WTC11 (cell line): ENCODE data around the gene SDHC.

ENCODE experiments used
- ATF6 ChIP-seq: sonication (generic); formaldehyde crosslinking; IDR thresholded peaks from 2 replicates; pipeline ENCODE4 v1.8.1; 2023; ENCODE audit warnings: mild to moderate bottlenecking, missing genetic modification reagents
- ESRRA ChIP-seq: sonication (generic); formaldehyde crosslinking; IDR thresholded peaks from 2 replicates; pipeline ENCODE4 v1.8.1; 2022; ENCODE audit warnings: mild to moderate bottlenecking, missing genetic modification reagents, borderline replicate concordance
- FOXJ3 ChIP-seq: sonication (generic); formaldehyde crosslinking; IDR thresholded peaks from 2 replicates; pipeline ENCODE4 v1.9.0; 2021; ENCODE audit warnings: missing genetic modification reagents, mild to moderate bottlenecking, borderline replicate concordance
- FOXP4 ChIP-seq: sonication (generic); formaldehyde crosslinking; IDR thresholded peaks from 2 replicates; pipeline ENCODE4 v1.8.0; 2022; ENCODE audit warnings: mild to moderate bottlenecking, missing genetic modification reagents
- GRHL2 ChIP-seq: fragments of 250-450 bp; sonication (Bioruptor Pico); IDR thresholded peaks from 2 replicates; pipeline ENCODE4 v1.8.0; 2022; ENCODE audit warnings: mild to moderate bottlenecking, moderate library complexity; ENCODE audit not compliant: insufficient replicate concordance, severe bottlenecking
- JAZF1 ChIP-seq: fragments of 250-450 bp; sonication (Bioruptor Pico); IDR thresholded peaks from 2 replicates; pipeline ENCODE4 v1.9.0; 2021; ENCODE audit warnings: moderate library complexity, mild to moderate bottlenecking, inconsistent platforms
- MAX ChIP-seq: sonication (generic); formaldehyde crosslinking; IDR thresholded peaks from 2 replicates; pipeline ENCODE4 v1.8.0; 2022; ENCODE audit warnings: mild to moderate bottlenecking, missing genetic modification reagents
- SP1 ChIP-seq: sonication (generic); formaldehyde crosslinking; conservative IDR thresholded peaks from 2 replicates; pipeline ENCODE4 v1.8.1; 2022; ENCODE audit warnings: missing genetic modification reagents
- ZMAT4 ChIP-seq: fragments of 250-450 bp; sonication (Bioruptor Pico); IDR thresholded peaks from 2 replicates; pipeline ENCODE4 v1.9.0; 2021; ENCODE audit warnings: mild to moderate bottlenecking
- ZNF281 ChIP-seq: sonication (generic); formaldehyde crosslinking; IDR thresholded peaks from 2 replicates; pipeline ENCODE4 v1.8.0; 2023; ENCODE audit warnings: mild to moderate bottlenecking, missing genetic modification reagents
- TF ChIP-seq, protein P1 (sequence below): fragments of 200-600 bp; IDR thresholded peaks from 2 replicates; pipeline ENCODE4 v1.8.0; 2022; ENCODE audit warnings: antibody characterized with exemption

DNA sequence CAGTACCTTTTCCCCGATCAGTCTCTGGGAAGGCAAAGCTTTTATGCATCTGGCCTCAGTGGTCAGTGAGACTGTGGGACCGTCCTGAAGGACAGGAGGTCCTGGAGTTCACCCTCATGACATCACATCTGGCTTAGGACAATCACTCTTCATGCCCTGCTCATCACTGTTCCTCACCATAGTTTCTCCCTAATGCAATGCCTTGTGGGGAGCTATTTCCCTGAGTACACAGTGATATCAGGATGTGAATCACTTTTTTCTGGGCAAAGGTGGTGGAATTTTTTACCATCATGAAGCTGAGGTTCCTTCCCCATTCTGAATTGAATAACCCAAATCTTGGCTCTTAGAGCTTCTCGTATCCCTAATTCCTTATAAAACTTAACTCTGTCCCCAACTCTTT lies 88.3 kb downstream of the SDHC start:
- TF ChIP-seq, protein P1, sequence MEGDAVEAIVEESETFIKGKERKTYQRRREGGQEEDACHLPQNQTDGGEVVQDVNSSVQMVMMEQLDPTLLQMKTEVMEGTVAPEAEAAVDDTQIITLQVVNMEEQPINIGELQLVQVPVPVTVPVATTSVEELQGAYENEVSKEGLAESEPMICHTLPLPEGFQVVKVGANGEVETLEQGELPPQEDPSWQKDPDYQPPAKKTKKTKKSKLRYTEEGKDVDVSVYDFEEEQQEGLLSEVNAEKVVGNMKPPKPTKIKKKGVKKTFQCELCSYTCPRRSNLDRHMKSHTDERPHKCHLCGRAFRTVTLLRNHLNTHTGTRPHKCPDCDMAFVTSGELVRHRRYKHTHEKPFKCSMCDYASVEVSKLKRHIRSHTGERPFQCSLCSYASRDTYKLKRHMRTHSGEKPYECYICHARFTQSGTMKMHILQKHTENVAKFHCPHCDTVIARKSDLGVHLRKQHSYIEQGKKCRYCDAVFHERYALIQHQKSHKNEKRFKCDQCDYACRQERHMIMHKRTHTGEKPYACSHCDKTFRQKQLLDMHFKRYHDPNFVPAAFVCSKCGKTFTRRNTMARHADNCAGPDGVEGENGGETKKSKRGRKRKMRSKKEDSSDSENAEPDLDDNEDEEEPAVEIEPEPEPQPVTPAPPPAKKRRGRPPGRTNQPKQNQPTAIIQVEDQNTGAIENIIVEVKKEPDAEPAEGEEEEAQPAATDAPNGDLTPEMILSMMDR: no peak
- TF ChIP-seq ATF6 (CRISPR knock-in tag): no peak
- TF ChIP-seq MAX (CRISPR knock-in tag): no peak
- no peak for TF ChIP-seq ZNF281 (CRISPR knock-in tag)
- TF ChIP-seq FOXJ3 (CRISPR knock-in tag): no peak
- TF ChIP-seq ESRRA (CRISPR knock-in tag): no peak
- TF ChIP-seq JAZF1: no peak
- TF ChIP-seq GRHL2: no peak
- TF ChIP-seq FOXP4 (CRISPR knock-in tag): no peak
- no peak for TF ChIP-seq SP1 (CRISPR knock-in tag)
- no peak for TF ChIP-seq ZMAT4 (CRISPR knock-in tag)
